ENCODE results near the gene R3HCC1L.

R3HCC1L gene

GRCh38 chr10:98276311-98276710, 141.9 kb downstream of the R3HCC1L start:
- no peak for DNase-seq (ENCODE audit: low spot score)

- DNase-seq (ENCODE audit: low spot score) = no peak
Observed at GRCh38 chr10:98285416-98285815, 151.0 kb downstream of the R3HCC1L start.

- DNase-seq (ENCODE audit: low spot score) = no peak
Observed at GRCh38 chr10:98286419-98286818, 152.0 kb downstream of the R3HCC1L start.

- no peak for DNase-seq (ENCODE audit: low spot score)
Observed at GRCh38 chr10:98287321-98287720, 152.9 kb downstream of the R3HCC1L start.

- DNase-seq (ENCODE audit: low spot score) = no peak
Observed at GRCh38 chr10:98289802-98290209, 155.3 kb downstream of the R3HCC1L start.

- no peak for DNase-seq (ENCODE audit: low spot score)
Observed at GRCh38 chr10:98292971-98293370, 158.5 kb downstream of the R3HCC1L start.

- DNase-seq (ENCODE audit: low spot score) = no peak
Observed at GRCh38 chr10:98293550-98294269, 159.3 kb downstream of the R3HCC1L start.

GRCh38 chr10:98294270-98294627, 159.8 kb downstream of the R3HCC1L start:
- no peak for DNase-seq (ENCODE audit: low spot score)

Data from iPS-NIHi11 (cell line).